Osteocyte (in vitro differentiated cells): Measurements from ENCODE around the gene GPC5. TPM values are rescaled to one million over a fixed set of nuclear protein-coding genes. Genes with fewer than 3 reads are reported as not detected.

ENCODE experiments used
- DNase-seq: peaks from one replicate; pipeline ENCODE4 v3.0.0; 2021; ENCODE audit warnings: mixed read lengths; ENCODE audit not compliant: unreplicated experiment; ENCODE audit errors: extremely low spot score
- H3K27ac Mint-ChIP-seq: one replicate; pipeline ENCODE4 v1.8.0; 2021; ENCODE audit warnings: mild to moderate bottlenecking, mixed read lengths; ENCODE audit not compliant: unreplicated experiment
- H3K27me3 Mint-ChIP-seq: one replicate; pipeline ENCODE4 v1.8.0; 2021; ENCODE audit warnings: mixed read lengths; ENCODE audit not compliant: unreplicated experiment
- H3K36me3 Mint-ChIP-seq: one replicate; pipeline ENCODE4 v1.8.0; 2021; ENCODE audit warnings: mixed read lengths; ENCODE audit not compliant: unreplicated experiment
- H3K4me1 Mint-ChIP-seq: one replicate; pipeline ENCODE4 v1.8.0; 2021; ENCODE audit warnings: mixed read lengths; ENCODE audit not compliant: unreplicated experiment
- H3K4me3 Mint-ChIP-seq: one replicate; pipeline ENCODE4 v1.8.0; 2021; ENCODE audit warnings: mild to moderate bottlenecking, moderate library complexity, mixed read lengths; ENCODE audit not compliant: unreplicated experiment
- H3K9me3 Mint-ChIP-seq: one replicate; pipeline ENCODE4 v1.8.0; 2021; ENCODE audit warnings: mixed read lengths; ENCODE audit not compliant: unreplicated experiment
- total RNA-seq: library from RNA; stranded (reverse); gene quantifications from 2 replicates; pipeline ENCODE4 v1.2.1, GENCODE V29; 2021
- TF ChIP-seq, protein P1 (sequence below): fragments of 200-600 bp; sonication (generic); IDR thresholded peaks from 2 replicates; pipeline ENCODE4 v1.5.0; 2021; ENCODE audit warnings: antibody characterized with exemption, mild to moderate bottlenecking, moderate library complexity

Gene GPC5
- total RNA-seq, 1 donor from 2014 or later, result 12.9 TPM

DNA sequence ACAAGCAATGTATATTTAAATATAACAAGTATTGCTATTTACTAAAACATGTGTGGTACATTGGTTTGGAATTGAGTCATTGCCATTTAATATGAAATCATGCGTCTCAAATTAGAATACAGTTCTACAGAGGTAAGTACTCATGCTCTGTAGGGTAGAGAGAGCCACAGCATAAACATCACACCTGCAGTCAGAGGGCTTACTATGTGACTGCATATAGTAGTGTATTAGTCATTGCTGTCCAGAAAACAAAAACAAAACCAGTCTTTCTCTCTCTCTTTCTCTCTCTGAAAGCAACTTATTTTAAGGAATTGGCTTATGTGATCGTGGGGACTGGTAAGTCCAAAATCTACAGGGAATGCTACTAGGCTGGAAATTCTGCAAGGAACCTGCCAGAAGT lies 370.3 kb downstream of the GPC5 start:
- no peak overlapping the region for H3K4me3 Mint-ChIP-seq
- H3K4me1 Mint-ChIP-seq, result no peaks in the 10 kb centered on the region
- TF ChIP-seq, protein P1, sequence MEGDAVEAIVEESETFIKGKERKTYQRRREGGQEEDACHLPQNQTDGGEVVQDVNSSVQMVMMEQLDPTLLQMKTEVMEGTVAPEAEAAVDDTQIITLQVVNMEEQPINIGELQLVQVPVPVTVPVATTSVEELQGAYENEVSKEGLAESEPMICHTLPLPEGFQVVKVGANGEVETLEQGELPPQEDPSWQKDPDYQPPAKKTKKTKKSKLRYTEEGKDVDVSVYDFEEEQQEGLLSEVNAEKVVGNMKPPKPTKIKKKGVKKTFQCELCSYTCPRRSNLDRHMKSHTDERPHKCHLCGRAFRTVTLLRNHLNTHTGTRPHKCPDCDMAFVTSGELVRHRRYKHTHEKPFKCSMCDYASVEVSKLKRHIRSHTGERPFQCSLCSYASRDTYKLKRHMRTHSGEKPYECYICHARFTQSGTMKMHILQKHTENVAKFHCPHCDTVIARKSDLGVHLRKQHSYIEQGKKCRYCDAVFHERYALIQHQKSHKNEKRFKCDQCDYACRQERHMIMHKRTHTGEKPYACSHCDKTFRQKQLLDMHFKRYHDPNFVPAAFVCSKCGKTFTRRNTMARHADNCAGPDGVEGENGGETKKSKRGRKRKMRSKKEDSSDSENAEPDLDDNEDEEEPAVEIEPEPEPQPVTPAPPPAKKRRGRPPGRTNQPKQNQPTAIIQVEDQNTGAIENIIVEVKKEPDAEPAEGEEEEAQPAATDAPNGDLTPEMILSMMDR, result no peak
- H3K36me3 Mint-ChIP-seq, result no peaks in the 10 kb centered on the region
- DNase-seq, result no peak
- no peaks in the 10 kb centered on the region for H3K9me3 Mint-ChIP-seq
- H3K27ac Mint-ChIP-seq, result no peak overlapping the region
- no peaks in the 10 kb centered on the region for H3K27me3 Mint-ChIP-seq

DNA sequence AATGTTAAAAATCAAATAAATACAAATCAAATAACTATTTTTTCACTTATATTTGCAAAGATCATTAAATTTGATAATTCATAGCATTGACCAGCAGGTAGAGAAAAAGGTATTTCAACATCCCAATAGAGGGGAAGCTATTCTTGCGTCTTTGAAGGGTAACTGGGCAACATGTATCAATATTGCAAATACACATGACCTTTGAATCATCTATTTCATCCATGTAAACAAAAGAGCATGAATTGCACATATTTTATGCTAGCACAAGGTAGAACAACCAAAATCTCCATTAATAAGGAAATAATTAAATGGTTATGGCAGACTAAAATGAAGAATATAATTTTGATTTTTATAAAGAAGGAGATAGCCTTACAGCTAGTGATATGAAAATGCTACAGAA lies 372.8 kb downstream of the GPC5 start:
- Mint-ChIP-seq H3K27me3 (no peaks in the 10 kb centered on the region), H3K4me3 (no peak overlapping the region), H3K4me1 (no peaks in the 10 kb centered on the region), H3K9me3 (no peaks in the 10 kb centered on the region), H3K36me3 (no peaks in the 10 kb centered on the region), H3K27ac (no peak overlapping the region)
- no peak for DNase-seq
- TF ChIP-seq, protein P1, result no peak

DNA sequence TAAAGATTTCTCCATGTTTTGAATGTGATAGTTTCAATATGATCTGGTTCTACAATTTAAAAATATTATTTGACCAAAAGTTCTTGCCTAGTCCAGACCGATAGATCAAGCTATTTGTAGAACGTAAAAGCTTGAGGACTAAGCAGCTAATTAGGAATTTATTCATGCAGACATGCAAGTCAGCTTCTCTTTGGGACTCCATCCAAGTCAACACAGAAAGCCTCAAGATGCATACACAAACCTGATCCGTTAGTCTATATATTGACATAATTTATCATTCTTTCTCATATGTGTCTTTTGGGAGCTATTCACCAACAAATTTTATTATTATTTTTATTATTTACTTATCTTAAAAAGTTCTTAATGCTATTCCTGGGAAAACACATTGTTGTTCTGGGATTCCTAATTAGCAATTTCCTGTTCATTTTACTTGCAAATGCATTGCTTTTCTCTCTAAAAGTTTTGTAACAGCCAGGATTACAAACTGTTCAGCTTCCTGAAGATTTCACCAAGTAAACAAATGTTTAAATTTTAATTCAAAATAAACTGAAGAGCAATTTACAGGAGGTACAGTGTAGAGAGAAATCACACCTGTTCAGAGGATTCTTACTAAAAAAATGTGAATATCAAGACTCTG lies 375.3 kb downstream of the GPC5 start:
- no peaks in the 10 kb centered on the region for H3K9me3 Mint-ChIP-seq

DNA sequence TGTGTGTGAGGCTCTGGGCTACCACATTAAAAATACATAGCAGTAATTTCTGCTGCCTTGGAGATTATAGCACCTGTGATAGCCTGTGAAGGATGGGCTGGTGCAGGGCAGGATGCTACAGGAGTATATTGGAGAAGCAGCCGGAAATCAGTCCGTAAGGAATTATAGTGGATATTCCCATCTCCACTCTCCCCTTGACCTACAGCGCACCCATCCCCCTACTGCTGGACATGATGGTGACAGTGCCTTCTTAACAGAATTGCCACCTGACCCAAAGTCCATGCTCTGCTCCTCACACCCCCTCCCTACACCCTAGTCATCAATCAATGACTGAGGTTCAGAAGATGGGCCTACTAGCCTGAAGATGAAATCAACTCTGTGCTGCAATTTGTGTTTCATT lies 376.0 kb downstream of the GPC5 start:
- no peak overlapping the region for H3K4me3 Mint-ChIP-seq
- H3K27me3 Mint-ChIP-seq, result no peaks in the 10 kb centered on the region
- no peak for DNase-seq
- TF ChIP-seq, protein P1, result no peak
- H3K9me3 Mint-ChIP-seq, result no peaks in the 10 kb centered on the region
- no peaks in the 10 kb centered on the region for H3K4me1 Mint-ChIP-seq
- no peaks in the 10 kb centered on the region for H3K36me3 Mint-ChIP-seq
- H3K27ac Mint-ChIP-seq, result no peak overlapping the region

More for the DNA sequence above, 375.3 kb downstream of the GPC5 start:
- H3K27ac Mint-ChIP-seq, result no peak overlapping the region
- TF ChIP-seq, protein P1, result no peak
- no peak overlapping the region for H3K4me3 Mint-ChIP-seq
- no peak for DNase-seq
- H3K36me3 Mint-ChIP-seq, result no peaks in the 10 kb centered on the region
- H3K4me1 Mint-ChIP-seq, result no peaks in the 10 kb centered on the region
- no peaks in the 10 kb centered on the region for H3K27me3 Mint-ChIP-seq

DNA sequence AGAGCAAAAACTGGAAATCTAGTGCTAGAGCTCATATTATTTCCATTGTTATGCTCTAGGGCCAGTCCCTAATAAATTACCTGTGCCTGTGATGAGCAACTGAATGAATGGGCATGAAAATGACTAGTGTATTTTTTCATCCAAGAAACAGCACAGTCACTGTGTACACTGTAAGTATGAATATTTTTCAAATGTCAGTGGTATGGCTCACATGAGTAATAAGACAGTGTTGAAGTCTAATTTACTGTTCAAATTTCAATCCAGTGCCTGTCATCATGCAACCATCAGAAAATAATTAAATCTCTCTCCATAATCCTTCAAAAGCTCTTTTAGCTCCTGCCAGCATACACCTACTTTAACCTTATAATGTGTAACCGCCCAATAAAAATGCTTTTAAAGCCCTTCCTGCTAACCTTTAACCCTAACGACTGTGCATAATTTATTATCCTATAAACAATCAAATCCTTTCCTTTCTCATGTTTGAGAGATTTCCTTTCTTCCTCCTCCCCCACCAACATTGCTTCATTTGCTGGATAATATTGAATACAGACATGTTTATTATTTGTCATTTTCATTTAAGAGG lies 378.3 kb downstream of the GPC5 start:
- Mint-ChIP-seq H3K4me3 (no peak overlapping the region), H3K4me1 (no peaks in the 10 kb centered on the region), H3K9me3 (no peaks in the 10 kb centered on the region), H3K27me3 (no peaks in the 10 kb centered on the region), H3K36me3 (no peaks in the 10 kb centered on the region), H3K27ac (no peak overlapping the region)
- DNase-seq, result no peak
- TF ChIP-seq, protein P1, result no peak
